ENCODE results near the gene NME3.

- no peak for TF ChIP-seq CTCF (IDR thresholded peaks at IDR 0.05)
- TF ChIP-seq POLR2A (IDR thresholded peaks at IDR 0.05), result no peak
Observed at GRCh38 chr16:1754204-1754603, 17.1 kb downstream of the NME3 start.

Measured in testis (tissue), 2 donors.